Measurements from ENCODE around the gene AKT3. TPM values are rescaled to one million over a fixed set of nuclear protein-coding genes. Genes with fewer than 3 reads are reported as not detected.
"Not testable (repeated sequence)": the region's sequence is repeated elsewhere in the genome, so short reads cannot be mapped to it uniquely, and the experiment has no call there.

Gene AKT3
- total RNA-seq, 2 experiments from 2014 or later = 63.3 to 78.2 TPM

- H3K27me3 Mint-ChIP-seq; H3K4me1 Mint-ChIP-seq; ATAC-seq (ENCODE audit: low read depth); POLR2A ChIA-PET; DNase-seq; H3K27ac Mint-ChIP-seq; H3K4me3 Mint-ChIP-seq: not testable (repeated sequence)
- H3K36me3 Mint-ChIP-seq = peaks cover 42% of the 10 kb centered on the region
- H3K9me3 Mint-ChIP-seq = peaks cover 24% of the 10 kb centered on the region
Measured at GRCh38 chr1:243824907-243825306, 25.1 kb downstream of the AKT3 start.

GRCh38 chr1:243821177-243821680 is 28.8 kb downstream of the AKT3 start:
- Mint-ChIP-seq H3K4me3 (no peak overlapping the region), H3K27me3 (no peaks in the 10 kb centered on the region), H3K27ac (no peak overlapping the region), H3K9me3 (peaks cover 27% of the 10 kb centered on the region), H3K4me1 (no peaks in the 10 kb centered on the region), H3K36me3 (peaks cover 39% of the 10 kb centered on the region)
- POLR2A ChIA-PET = no interaction called here
- ATAC-seq (ENCODE audit: low read depth) = no peak
- no peak for DNase-seq

GRCh38 chr1:243819438-243819839 is 30.6 kb downstream of the AKT3 start:
- peaks cover 30% of the 10 kb centered on the region for H3K9me3 Mint-ChIP-seq
- ATAC-seq (ENCODE audit: low read depth) (no peak), DNase-seq (no peak)
- H3K27ac Mint-ChIP-seq = no peak overlapping the region
- H3K36me3 Mint-ChIP-seq = peaks cover 33% of the 10 kb centered on the region
- H3K4me1 Mint-ChIP-seq = no peaks in the 10 kb centered on the region
- no peaks in the 10 kb centered on the region for H3K27me3 Mint-ChIP-seq
- no peak overlapping the region for H3K4me3 Mint-ChIP-seq
- POLR2A ChIA-PET = no interaction called here

- peaks cover 31% of the 10 kb centered on the region for H3K9me3 Mint-ChIP-seq
- H3K27me3 Mint-ChIP-seq = no peaks in the 10 kb centered on the region
- DNase-seq (no peak), ATAC-seq (ENCODE audit: low read depth) (no peak)
- H3K27ac Mint-ChIP-seq = no peak overlapping the region
- POLR2A ChIA-PET = no interaction called here
- no peak overlapping the region for H3K4me3 Mint-ChIP-seq
- no peaks in the 10 kb centered on the region for H3K4me1 Mint-ChIP-seq
- H3K36me3 Mint-ChIP-seq = peaks cover 28% of the 10 kb centered on the region
Measured at GRCh38 chr1:243818978-243819377, 31.1 kb downstream of the AKT3 start.

- no peak overlapping the region for H3K27ac Mint-ChIP-seq
- peaks cover 12% of the 10 kb centered on the region for H3K9me3 Mint-ChIP-seq
- POLR2A ChIA-PET = no interaction called here
- H3K27me3 Mint-ChIP-seq = no peaks in the 10 kb centered on the region
- no peak overlapping the region for H3K4me3 Mint-ChIP-seq
- H3K4me1 Mint-ChIP-seq = no peaks in the 10 kb centered on the region
- no peak for DNase-seq
- ATAC-seq (ENCODE audit: low read depth) = no peak
- H3K36me3 Mint-ChIP-seq = peaks cover 7% of the 10 kb centered on the region
Measured at GRCh38 chr1:243814718-243815117, 35.3 kb downstream of the AKT3 start.

- POLR2A ChIA-PET = not testable (repeated sequence)
- peaks cover 14% of the 10 kb centered on the region for H3K4me1 Mint-ChIP-seq
Measured at GRCh38 chr1:243807346-243807745, 42.7 kb downstream of the AKT3 start.

GRCh38 chr1:243806310-243806709 is 43.7 kb downstream of the AKT3 start:
- Mint-ChIP-seq H3K4me1 (peaks cover 14% of the 10 kb centered on the region), H3K9me3 (peaks cover 5% of the 10 kb centered on the region), H3K36me3 (peaks cover 24% of the 10 kb centered on the region), H3K27me3 (no peaks in the 10 kb centered on the region), H3K27ac (no peak overlapping the region), H3K4me3 (no peak overlapping the region)
- ATAC-seq (ENCODE audit: low read depth) (no peak), DNase-seq (no peak)
- POLR2A ChIA-PET = no interaction called here

More at GRCh38 chr1:243807346-243807745, 42.7 kb downstream of the AKT3 start:
- H3K4me3 Mint-ChIP-seq; H3K9me3 Mint-ChIP-seq; ATAC-seq (ENCODE audit: low read depth); DNase-seq; H3K27ac Mint-ChIP-seq; H3K27me3 Mint-ChIP-seq: not testable (repeated sequence)
- H3K36me3 Mint-ChIP-seq = peaks cover 22% of the 10 kb centered on the region

- peaks cover 15% of the 10 kb centered on the region for H3K36me3 Mint-ChIP-seq
- no peak overlapping the region for H3K4me3 Mint-ChIP-seq
- POLR2A ChIA-PET = no interaction called here
- H3K27me3 Mint-ChIP-seq = no peaks in the 10 kb centered on the region
- H3K4me1 Mint-ChIP-seq = peaks cover 14% of the 10 kb centered on the region
- no peak overlapping the region for H3K27ac Mint-ChIP-seq
- peaks cover 1% of the 10 kb centered on the region for H3K9me3 Mint-ChIP-seq
- DNase-seq = no peak
- no peak for ATAC-seq (ENCODE audit: low read depth)
Measured at GRCh38 chr1:243802736-243803135, 47.3 kb downstream of the AKT3 start.

- Mint-ChIP-seq H3K4me3 (no peak overlapping the region), H3K9me3 (peaks cover 1% of the 10 kb centered on the region), H3K4me1 (peaks cover 13% of the 10 kb centered on the region), H3K27me3 (no peaks in the 10 kb centered on the region), H3K36me3 (peaks cover 16% of the 10 kb centered on the region), H3K27ac (no peak overlapping the region)
- no peak for ATAC-seq (ENCODE audit: low read depth)
- POLR2A ChIA-PET = no interaction called here
- no peak for DNase-seq
Measured at GRCh38 chr1:243801378-243801777, 48.7 kb downstream of the AKT3 start.

- peaks cover 8% of the 10 kb centered on the region for H3K36me3 Mint-ChIP-seq
- ATAC-seq (ENCODE audit: low read depth) (no peak), DNase-seq (no peak)
- H3K9me3 Mint-ChIP-seq = peaks cover 1% of the 10 kb centered on the region
- POLR2A ChIA-PET = no interaction called here
- no peak overlapping the region for H3K4me3 Mint-ChIP-seq
- no peaks in the 10 kb centered on the region for H3K27me3 Mint-ChIP-seq
- peaks cover 9% of the 10 kb centered on the region for H3K4me1 Mint-ChIP-seq
- no peak overlapping the region for H3K27ac Mint-ChIP-seq
Measured at GRCh38 chr1:243799908-243800307, 50.1 kb downstream of the AKT3 start.

GRCh38 chr1:243798726-243799125 is 51.3 kb downstream of the AKT3 start:
- ATAC-seq (ENCODE audit: low read depth) (no peak), DNase-seq (no peak)
- peaks cover 1% of the 10 kb centered on the region for H3K9me3 Mint-ChIP-seq
- POLR2A ChIA-PET = no interaction called here
- no peak overlapping the region for H3K4me3 Mint-ChIP-seq
- no peak overlapping the region for H3K27ac Mint-ChIP-seq
- peaks cover 6% of the 10 kb centered on the region for H3K4me1 Mint-ChIP-seq
- no peaks in the 10 kb centered on the region for H3K27me3 Mint-ChIP-seq
- H3K36me3 Mint-ChIP-seq = peaks cover 7% of the 10 kb centered on the region

GRCh38 chr1:243796016-243796415 is 54.0 kb downstream of the AKT3 start:
- Mint-ChIP-seq H3K9me3 (no peaks in the 10 kb centered on the region), H3K36me3 (peaks cover 5% of the 10 kb centered on the region), H3K27ac (no peak overlapping the region), H3K4me1 (peaks cover 1% of the 10 kb centered on the region), H3K27me3 (no peaks in the 10 kb centered on the region), H3K4me3 (no peak overlapping the region)
- ATAC-seq (ENCODE audit: low read depth) (no peak), DNase-seq (no peak)
- POLR2A ChIA-PET = no interaction called here

- no peak overlapping the region for H3K4me3 Mint-ChIP-seq
- DNase-seq (no peak), ATAC-seq (ENCODE audit: low read depth) (no peak)
- peaks cover 2% of the 10 kb centered on the region for H3K9me3 Mint-ChIP-seq
- POLR2A ChIA-PET = no interaction called here
- H3K4me1 Mint-ChIP-seq = peaks cover 5% of the 10 kb centered on the region
- no peaks in the 10 kb centered on the region for H3K27me3 Mint-ChIP-seq
- peaks cover 7% of the 10 kb centered on the region for H3K36me3 Mint-ChIP-seq
- no peak overlapping the region for H3K27ac Mint-ChIP-seq
Measured at GRCh38 chr1:243793298-243793697, 56.7 kb downstream of the AKT3 start.

- POLR2A ChIA-PET = no interaction called here
- ATAC-seq (ENCODE audit: low read depth) (no peak), DNase-seq (no peak)
- Mint-ChIP-seq H3K9me3 (peaks cover 2% of the 10 kb centered on the region), H3K27me3 (no peaks in the 10 kb centered on the region), H3K4me3 (no peak overlapping the region), H3K27ac (no peak overlapping the region), H3K36me3 (peaks cover 7% of the 10 kb centered on the region), H3K4me1 (peaks cover 5% of the 10 kb centered on the region)
Measured at GRCh38 chr1:243792891-243793290, 57.2 kb downstream of the AKT3 start.

- H3K9me3 Mint-ChIP-seq = peaks cover 2% of the 10 kb centered on the region
- H3K27me3 Mint-ChIP-seq = no peaks in the 10 kb centered on the region
- ATAC-seq (ENCODE audit: low read depth) (no peak), DNase-seq (no peak)
- H3K4me3 Mint-ChIP-seq = no peak overlapping the region
- peaks cover 5% of the 10 kb centered on the region for H3K4me1 Mint-ChIP-seq
- H3K36me3 Mint-ChIP-seq = peaks cover 7% of the 10 kb centered on the region
- no peak overlapping the region for H3K27ac Mint-ChIP-seq
- POLR2A ChIA-PET = no interaction called here
Measured at GRCh38 chr1:243792401-243792800, 57.6 kb downstream of the AKT3 start.
